K562 (cell line): Measurements from ENCODE around the gene EPS8L1. TPM values are rescaled to one million over a fixed set of nuclear protein-coding genes. Genes with fewer than 3 reads are reported as not detected.

Experiments used
- ARID2 ChIP-seq: fragments of 450-650 bp; IDR thresholded peaks from 2 replicates; pipeline ENCODE4 v1.6.1; 2017; ENCODE audit warnings: antibody characterized with exemption, mild to moderate bottlenecking
- CCNT2 ChIP-seq: IDR thresholded peaks from 2 replicates; pipeline ENCODE4 v1.6.1; 2011; ENCODE audit warnings: borderline replicate concordance, low read depth, mild to moderate bottlenecking, moderate library complexity, mixed read lengths, low read length; ENCODE audit not compliant: insufficient read length; ENCODE audit errors: extremely low read depth
- GTF2F1 ChIP-seq: IDR thresholded peaks from 2 replicates; pipeline ENCODE4 v1.6.1; 2011; ENCODE audit warnings: low read depth, low read length, improper control_type of control experiment
- HDGF ChIP-seq: fragments of 450-650 bp; IDR thresholded peaks from 2 replicates; pipeline ENCODE4 v1.6.1; 2016
- HIVEP1 ChIP-seq: fragments of 250-450 bp; sonication (Bioruptor Pico); IDR thresholded peaks from 2 replicates; pipeline ENCODE4 v1.4.0; 2020; ENCODE audit warnings: mild to moderate bottlenecking
- L3MBTL2 ChIP-seq: fragments of 450-650 bp; IDR thresholded peaks from 2 replicates; pipeline ENCODE4 v1.6.1; 2016; ENCODE audit warnings: mild to moderate bottlenecking, moderate library complexity
- SREBF1 ChIP-seq: fragments of 150-350 bp; IDR thresholded peaks from 2 replicates; pipeline ENCODE4 v1.6.1; 2014; ENCODE audit warnings: antibody characterized with exemption, low read depth, low read length, borderline replicate concordance
- THRA ChIP-seq: fragments of 450-650 bp; IDR thresholded peaks from 2 replicates; pipeline ENCODE4 v1.6.1; 2017; ENCODE audit warnings: mild to moderate bottlenecking, moderate library complexity
- UBTF ChIP-seq, 2 experiments: IDR thresholded peaks; 2 replicates each; pipeline ENCODE4 v1.6.1; 2012; ENCODE audit warnings: improper control_type of control experiment in 2 of 2, low read depth in 2 of 2, low read length in 2 of 2, borderline replicate concordance in 1 of 2
- XRCC3 ChIP-seq: fragments of 450-650 bp; IDR thresholded peaks from 2 replicates; pipeline ENCODE4 v1.6.1; 2017; ENCODE audit warnings: mild to moderate bottlenecking, moderate library complexity
- ZKSCAN8 ChIP-seq: fragments of 200-800 bp; sonication (Bioruptor generic); IDR thresholded peaks from 2 replicates; pipeline ENCODE4 v1.6.1; 2016; ENCODE audit warnings: missing genetic modification characterization, missing compliant biosample characterization
- ZNF134 ChIP-seq: fragments of 250-450 bp; sonication (Bioruptor Pico); conservative IDR thresholded peaks from 2 replicates; pipeline ENCODE4 v1.4.0; 2020
- ZNF217 ChIP-seq: sonication (generic); formaldehyde crosslinking; IDR thresholded peaks from 2 replicates; pipeline ENCODE4 v1.8.0; 2022; ENCODE audit warnings: mild to moderate bottlenecking, missing genetic modification reagents
- ZNF395 ChIP-seq: fragments of 200-800 bp; sonication (Bioruptor generic); IDR thresholded peaks from 2 replicates; pipeline ENCODE4 v1.6.1; 2017; ENCODE audit warnings: missing genetic modification characterization, missing compliant biosample characterization
- ZNF408 ChIP-seq: fragments of 250-450 bp; sonication (Bioruptor Pico); IDR thresholded peaks from 2 replicates; pipeline ENCODE4 v1.4.0; 2020; ENCODE audit warnings: low read depth, mild to moderate bottlenecking, moderate library complexity
- ZNF445 ChIP-seq: fragments of 250-450 bp; sonication (Bioruptor Pico); IDR thresholded peaks from 2 replicates; pipeline ENCODE4 v1.4.0; 2020; ENCODE audit warnings: low read depth, mild to moderate bottlenecking, moderate library complexity
- ZNF609 ChIP-seq: sonication (generic); formaldehyde crosslinking; IDR thresholded peaks from 2 replicates; pipeline ENCODE4 v1.8.1; 2023; ENCODE audit warnings: missing genetic modification reagents, mild to moderate bottlenecking, borderline replicate concordance
- ZNF778 ChIP-seq: fragments of 450-650 bp; formaldehyde crosslinking; IDR thresholded peaks from 2 replicates; pipeline ENCODE4 v1.4.0; 2020; ENCODE audit warnings: mild to moderate bottlenecking, moderate library complexity
- polyA plus RNA-seq, 8 experiments: library from polyadenylated mRNA; depleted of rRNA in 4 of 8; stranded (reverse) in 5 of 8; unstranded in 3 of 8; fragments of >200 nt; fragmentation: Nextera tagmentation in 2 of 8; fragmentation: Illumina TruSeq in 1 of 8; extraction: Ambion mirVana in 2 of 8; extraction: Trizol in 1 of 8; gene quantifications; 2 replicates each; pipeline versions ENCODE4 v1.2.1 to v1.2.3, GENCODE V29; 2011 to 2014; ENCODE audit warnings: inconsistent platforms in 1 of 8, missing spikeins in 1 of 8
- total RNA-seq, 7 experiments: library from RNA; depleted of rRNA in 6 of 7; stranded (reverse); fragments of >200 nt in 6 of 7; fragmentation: Illumina TruSeq in 2 of 7; extraction: Trizol in 2 of 7; gene quantifications; 2 replicates each; pipeline versions ENCODE4 v1.2.1 to v1.2.3, GENCODE V29; 2011 to 2021; ENCODE audit warnings: low replicate concordance in 1 of 7

EPS8L1 gene
- total and polyA plus RNA-seq, 9 of the 15 experiments (the other 6 are each of a cell fraction or from before 2014, with no cell fraction given), result 0.35 to 22.1 (median 11.9) TPM

GRCh38 chr19:55080121-55080967 is 4.7 kb downstream of the EPS8L1 start (continued):
- TF ChIP-seq SREBF1 (no peak), ZNF445 (no peak), XRCC3 (no peak), L3MBTL2 (peak; percentile 96), ZNF408 (no peak), ZNF395 (CRISPR knock-in tag) (no peak), ZNF217 (CRISPR knock-in tag) (no peak), HIVEP1 (CRISPR knock-in tag) (no peak), HDGF (peak; percentile 94), THRA (no peak), ZNF134 (CRISPR knock-in tag) (no peak), GTF2F1 (no peak; the same call in 1 of the 2 replicates), ZNF609 (CRISPR knock-in tag) (no peak), ZKSCAN8 (CRISPR knock-in tag) (no peak), ZNF778 (no peak), UBTF (IDR thresholded peaks at IDR 0.05; ENCODE audit: borderline replicate concordance in 1 of 2, low read depth in 2 of 2, low read length in 2 of 2) (no peak), CCNT2 (peak; percentile 14), ARID2 (no peak)
